ENCODE results near the gene TRAPPC2L. TPM values are rescaled to one million over a fixed set of nuclear protein-coding genes. Genes with fewer than 3 reads are reported as not detected.

The TRAPPC2L gene
- total and polyA plus RNA-seq, 2 experiments from 2014 or later = 58.7 to 215 TPM

DNA sequence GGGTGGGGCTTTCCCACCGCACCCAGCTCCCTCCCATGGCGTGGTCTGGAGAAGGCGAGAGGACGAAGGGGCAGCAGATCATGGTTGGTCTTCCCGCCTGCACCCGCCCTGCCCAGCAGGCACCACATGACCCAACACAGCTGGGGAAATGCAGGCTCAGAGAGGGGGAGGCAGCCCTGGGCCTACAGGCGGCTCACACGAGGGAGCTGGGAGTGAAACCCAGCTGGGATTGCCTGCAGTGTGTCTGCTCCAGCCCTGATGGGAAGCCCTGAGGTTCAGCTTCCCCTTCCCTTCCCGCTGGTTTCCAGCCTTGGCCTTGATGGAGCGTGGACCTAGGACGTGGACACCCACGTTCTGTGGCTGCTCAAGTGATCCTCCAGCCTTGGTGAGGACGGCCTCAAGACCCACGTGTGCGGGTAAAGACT, 29.5 kb downstream of the TRAPPC2L start:
- WGBS (ENCODE audit: low lambda C conversion rate, missing lambda C conversion rate) = 95% methylated on average over 15 of the region's 15 CpGs
- H3K4me2 ChIP-seq = no peak overlapping the region
- no peak overlapping the region for H3K4me3 ChIP-seq
- H3K27ac ChIP-seq = peak overlapping the region; percentile 33
- no peaks in the 10 kb centered on the region for H3K27me3 ChIP-seq
- peaks cover 8% of the 10 kb centered on the region for H3K4me1 ChIP-seq (ENCODE audit: insufficient read depth)
- no peak overlapping the region for H2AFZ ChIP-seq
- no peaks in the 10 kb centered on the region for H3K9me2 ChIP-seq (replicated peaks; ENCODE audit: insufficient read depth)
- H3K79me2 ChIP-seq = no peaks in the 10 kb centered on the region
- no peaks in the 10 kb centered on the region for H3K36me3 ChIP-seq (replicated peaks; ENCODE audit: insufficient read depth, low read depth)
- no peak for DNase-seq (ENCODE audit: low spot score)
- H4K20me1 ChIP-seq (ENCODE audit: insufficient read depth, poor library complexity, severe bottlenecking) = no peaks in the 10 kb centered on the region
- TF ChIP-seq EZH2 (IDR thresholded peaks at IDR 0.05; ENCODE audit: borderline replicate concordance) (no peak), EZH2phosphoT487 (IDR thresholded peaks at IDR 0.05; ENCODE audit: low read depth, severe bottlenecking, unreplicated experiment) (no peak)
- TF ChIP-seq, protein P1, sequence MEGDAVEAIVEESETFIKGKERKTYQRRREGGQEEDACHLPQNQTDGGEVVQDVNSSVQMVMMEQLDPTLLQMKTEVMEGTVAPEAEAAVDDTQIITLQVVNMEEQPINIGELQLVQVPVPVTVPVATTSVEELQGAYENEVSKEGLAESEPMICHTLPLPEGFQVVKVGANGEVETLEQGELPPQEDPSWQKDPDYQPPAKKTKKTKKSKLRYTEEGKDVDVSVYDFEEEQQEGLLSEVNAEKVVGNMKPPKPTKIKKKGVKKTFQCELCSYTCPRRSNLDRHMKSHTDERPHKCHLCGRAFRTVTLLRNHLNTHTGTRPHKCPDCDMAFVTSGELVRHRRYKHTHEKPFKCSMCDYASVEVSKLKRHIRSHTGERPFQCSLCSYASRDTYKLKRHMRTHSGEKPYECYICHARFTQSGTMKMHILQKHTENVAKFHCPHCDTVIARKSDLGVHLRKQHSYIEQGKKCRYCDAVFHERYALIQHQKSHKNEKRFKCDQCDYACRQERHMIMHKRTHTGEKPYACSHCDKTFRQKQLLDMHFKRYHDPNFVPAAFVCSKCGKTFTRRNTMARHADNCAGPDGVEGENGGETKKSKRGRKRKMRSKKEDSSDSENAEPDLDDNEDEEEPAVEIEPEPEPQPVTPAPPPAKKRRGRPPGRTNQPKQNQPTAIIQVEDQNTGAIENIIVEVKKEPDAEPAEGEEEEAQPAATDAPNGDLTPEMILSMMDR (IDR thresholded peaks at IDR 0.05; ENCODE audit: poor library complexity) = no peak
- no peaks in the 10 kb centered on the region for H3K9me3 ChIP-seq (ENCODE audit: low read depth)

DNA sequence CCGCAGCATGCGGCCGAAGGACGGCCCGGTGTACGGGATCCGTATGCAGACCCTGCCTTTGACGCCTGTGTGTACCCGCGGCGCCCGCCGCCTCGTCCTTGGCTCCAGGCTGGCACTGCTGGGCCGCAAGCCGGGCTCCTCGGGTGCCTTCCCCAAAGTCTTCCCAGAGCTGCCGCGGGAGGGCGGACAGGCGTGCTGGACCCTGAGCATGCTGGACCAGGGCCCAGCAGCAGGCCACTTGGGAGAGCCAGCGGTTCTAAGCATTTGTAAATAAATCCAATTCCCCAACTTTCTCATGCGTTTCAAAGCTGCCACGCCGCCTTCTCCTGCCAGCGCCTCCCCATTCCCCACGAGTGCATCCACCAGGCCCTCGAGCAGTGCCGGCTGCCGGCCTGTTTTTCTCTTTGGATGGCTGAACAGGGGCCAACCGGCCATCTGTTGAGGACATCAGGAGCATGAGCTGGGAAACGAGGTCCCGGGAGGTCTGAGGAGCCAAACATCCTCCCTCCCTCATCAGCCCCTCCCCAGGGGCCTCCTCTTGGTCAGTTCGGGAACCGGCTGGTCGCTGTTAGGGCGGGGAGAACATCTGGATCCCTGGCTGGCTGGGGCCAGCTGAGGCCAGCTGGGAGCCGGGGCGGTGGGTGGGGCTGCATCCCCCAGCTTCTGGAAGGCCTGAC, 30.1 kb downstream of the TRAPPC2L start:
- Histone ChIP-seq H3K9me2 (replicated peaks; ENCODE audit: insufficient read depth) (no peaks in the 10 kb centered on the region), H3K4me2 (no peak overlapping the region), H3K4me3 (no peak overlapping the region), H3K9me3 (ENCODE audit: low read depth) (no peaks in the 10 kb centered on the region), H4K20me1 (ENCODE audit: insufficient read depth, poor library complexity, severe bottlenecking) (no peaks in the 10 kb centered on the region), H3K36me3 (replicated peaks; ENCODE audit: insufficient read depth, low read depth) (no peaks in the 10 kb centered on the region), H3K27ac (peak overlapping the region; percentile 33), H3K4me1 (ENCODE audit: insufficient read depth) (peaks cover 8% of the 10 kb centered on the region), H2AFZ (no peak overlapping the region), H3K79me2 (no peaks in the 10 kb centered on the region), H3K27me3 (no peaks in the 10 kb centered on the region)
- peak; percentile 55 for DNase-seq (ENCODE audit: low spot score)
- 80% methylated on average over 38 of the region's 39 CpGs for WGBS (ENCODE audit: low lambda C conversion rate, missing lambda C conversion rate)
- TF ChIP-seq, protein P1 (IDR thresholded peaks at IDR 0.05; ENCODE audit: poor library complexity) = no peak
- TF ChIP-seq EZH2phosphoT487 (IDR thresholded peaks at IDR 0.05; ENCODE audit: low read depth, severe bottlenecking, unreplicated experiment) = no peak
- TF ChIP-seq EZH2 (IDR thresholded peaks at IDR 0.05; ENCODE audit: borderline replicate concordance) = no peak

DNA sequence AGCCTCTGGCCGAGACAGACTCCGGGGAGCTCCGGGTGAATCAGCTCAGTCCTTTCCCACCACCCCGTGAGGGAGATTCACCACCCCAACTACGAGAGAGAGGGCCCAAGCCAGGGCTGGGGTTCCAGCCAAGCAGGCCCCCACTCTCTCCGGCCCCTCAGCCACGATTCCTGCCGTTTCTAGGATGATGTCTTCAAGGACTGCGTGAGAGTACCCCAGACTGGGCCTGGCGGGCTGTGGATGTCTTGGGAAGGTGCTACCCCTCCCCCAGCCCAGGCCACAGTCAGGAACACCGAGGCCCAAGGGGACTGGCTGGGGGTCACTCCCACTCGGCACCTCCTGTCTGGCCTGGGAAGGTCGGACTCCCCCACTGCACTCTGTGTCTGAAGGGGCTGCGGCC, 31.1 kb downstream of the TRAPPC2L start:
- Histone ChIP-seq H3K4me1 (ENCODE audit: insufficient read depth) (peaks cover 8% of the 10 kb centered on the region), H3K4me3 (no peak overlapping the region), H3K79me2 (no peaks in the 10 kb centered on the region), H4K20me1 (ENCODE audit: insufficient read depth, poor library complexity, severe bottlenecking) (no peaks in the 10 kb centered on the region), H3K4me2 (no peak overlapping the region), H3K9me3 (ENCODE audit: low read depth) (no peaks in the 10 kb centered on the region), H3K36me3 (replicated peaks; ENCODE audit: insufficient read depth, low read depth) (no peaks in the 10 kb centered on the region), H2AFZ (no peak overlapping the region), H3K9me2 (replicated peaks; ENCODE audit: insufficient read depth) (no peaks in the 10 kb centered on the region), H3K27me3 (no peaks in the 10 kb centered on the region), H3K27ac (no peak overlapping the region)
- DNase-seq (ENCODE audit: low spot score) = no peak
- 79% methylated on average over 14 of the region's 14 CpGs for WGBS (ENCODE audit: low lambda C conversion rate, missing lambda C conversion rate)
- TF ChIP-seq EZH2 (IDR thresholded peaks at IDR 0.05; ENCODE audit: borderline replicate concordance) (no peak), EZH2phosphoT487 (IDR thresholded peaks at IDR 0.05; ENCODE audit: low read depth, severe bottlenecking, unreplicated experiment) (no peak)
- TF ChIP-seq, protein P1 (IDR thresholded peaks at IDR 0.05; ENCODE audit: poor library complexity) = no peak

All from hepatocyte (in vitro differentiated cells).